ENCODE measurements around the gene TFG.

The TFG gene

DNA sequence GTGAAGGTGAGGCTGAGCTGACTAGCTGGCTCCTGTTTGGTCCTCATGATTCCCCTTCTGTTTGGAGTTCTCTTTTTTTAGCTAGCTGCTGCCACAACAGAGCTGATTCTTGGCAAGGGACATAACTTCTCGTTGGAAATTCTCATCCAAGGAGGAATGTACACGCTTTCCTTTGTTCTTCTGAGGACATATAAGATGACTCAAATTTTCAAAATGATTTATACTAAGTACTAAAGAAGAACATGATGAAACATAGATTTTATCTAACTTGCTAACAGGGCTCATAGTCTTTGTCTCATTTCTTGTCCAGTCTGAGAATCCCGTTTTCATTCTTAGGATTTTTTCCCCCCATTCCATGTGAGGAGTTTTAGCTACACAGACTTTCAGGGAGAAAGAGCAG, 2.9 kb upstream of the TFG start:
- no peak for DNase-seq (ENCODE audit: low spot score)

DNA sequence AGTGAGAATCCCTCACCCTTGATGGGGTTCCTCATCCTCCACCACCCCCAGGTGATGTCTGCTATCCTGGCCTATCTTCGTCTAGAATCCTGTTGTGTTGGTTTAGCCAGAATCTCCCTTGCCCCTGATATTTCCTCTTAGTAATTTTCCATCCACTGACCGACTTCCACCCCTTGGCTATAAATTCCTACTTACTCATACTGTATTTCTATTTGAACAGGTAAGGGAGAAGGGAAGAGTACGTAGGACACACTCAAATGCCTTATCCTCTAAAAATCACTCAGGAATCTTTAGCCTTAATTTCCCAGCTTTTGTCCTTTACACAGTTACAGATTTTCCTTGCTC, 678 bp upstream of the TFG start:
- no peak for DNase-seq (ENCODE audit: low spot score)

DNA sequence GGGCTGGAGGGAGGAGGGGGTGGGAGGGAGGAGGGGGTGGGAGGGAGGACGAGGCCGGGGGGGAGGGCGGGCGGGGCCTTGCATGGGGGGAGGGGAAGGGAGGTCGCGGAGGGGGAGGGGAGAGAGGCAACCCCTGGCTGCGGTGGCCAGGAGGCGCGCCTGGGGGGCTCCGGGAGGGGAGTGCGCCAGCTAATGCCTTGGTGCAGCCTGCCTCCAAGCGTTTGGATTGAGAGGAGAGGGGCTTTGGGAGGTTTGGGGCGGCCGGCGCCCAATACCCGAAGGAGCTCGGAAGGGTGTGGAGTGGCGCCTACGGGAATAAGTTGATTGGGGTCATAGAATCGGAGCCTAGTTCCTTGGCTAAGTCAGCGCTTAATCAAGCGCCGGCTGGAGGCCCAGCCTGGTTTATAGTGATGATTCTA, 557 bp downstream of the TFG start:
- DNase-seq (ENCODE audit: low spot score) = peak; percentile 31

DNA sequence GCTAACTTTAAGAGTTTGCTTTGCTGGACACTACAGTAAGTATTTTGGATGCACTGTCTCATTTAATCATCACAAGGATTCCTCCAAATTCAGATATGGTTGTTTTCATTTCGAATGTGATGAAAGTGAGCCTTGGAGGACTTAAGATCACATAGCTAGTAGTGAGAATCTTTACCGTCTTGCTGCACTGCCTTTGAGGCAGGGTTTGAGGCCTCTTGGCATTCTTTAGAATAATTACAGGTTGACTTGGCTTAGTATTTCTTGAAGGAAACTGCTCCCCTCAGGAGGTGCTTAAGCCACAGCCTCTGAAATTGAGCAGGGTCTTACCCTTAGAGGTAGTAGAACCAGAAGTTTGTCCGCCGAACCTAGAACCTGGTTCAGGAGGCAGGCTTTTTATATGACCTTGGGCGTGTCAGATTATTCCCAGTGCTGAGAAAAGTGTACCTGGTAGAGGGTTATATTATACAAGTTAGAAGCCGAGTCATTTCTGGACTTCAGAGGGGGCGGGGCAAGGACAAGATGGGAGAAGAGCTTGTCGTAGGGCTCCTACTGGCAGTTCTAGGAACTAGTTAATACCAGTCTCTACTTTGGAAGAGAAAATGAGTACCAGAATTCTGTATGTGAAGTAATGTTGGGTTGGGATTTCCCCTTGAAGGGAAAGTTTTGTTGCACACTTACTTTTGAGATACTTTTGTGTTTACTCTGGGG, 1.1 kb downstream of the TFG start:
- peak; percentile 68 for DNase-seq (ENCODE audit: low spot score)

DNA sequence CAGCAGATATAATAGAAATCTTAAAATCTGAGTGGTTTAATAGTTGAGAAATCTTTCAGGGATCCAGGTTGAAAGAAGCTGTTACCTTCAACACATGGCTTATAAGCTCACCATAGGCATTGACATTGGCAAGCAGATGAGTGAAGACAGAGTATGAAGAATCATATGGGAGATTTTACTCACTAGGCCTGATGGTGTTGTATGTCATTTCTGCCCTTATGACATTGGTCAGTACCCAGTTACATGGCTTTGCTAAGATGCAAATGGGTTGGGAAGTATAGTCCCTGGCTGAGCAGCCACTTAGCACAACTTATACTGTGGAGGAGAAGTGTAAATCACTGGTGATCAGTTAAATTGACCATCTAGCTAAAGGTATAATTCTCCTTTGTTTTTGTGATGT, 5.9 kb downstream of the TFG start:
- DNase-seq (ENCODE audit: low spot score) = no peak

DNA sequence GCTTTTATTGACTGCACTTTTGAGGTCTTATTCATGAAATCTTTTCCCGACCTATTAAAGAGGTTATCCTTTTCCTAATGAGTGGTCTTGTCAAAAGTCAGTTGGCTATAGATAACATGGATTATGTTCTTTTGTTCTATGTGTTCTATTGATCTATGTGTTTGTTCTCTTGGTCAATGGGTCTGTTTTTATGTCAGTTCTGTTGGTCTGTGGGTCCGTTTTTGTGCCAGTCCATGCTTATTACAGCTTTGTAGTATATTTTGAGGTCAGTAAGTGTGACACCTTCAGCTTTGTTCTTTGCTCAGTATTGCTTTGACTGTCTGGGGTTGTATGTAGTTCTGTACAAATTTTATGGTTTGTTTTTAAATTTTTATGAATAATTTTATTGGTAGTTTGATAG, 7.8 kb downstream of the TFG start:
- no peak for DNase-seq (ENCODE audit: low spot score)

DNA sequence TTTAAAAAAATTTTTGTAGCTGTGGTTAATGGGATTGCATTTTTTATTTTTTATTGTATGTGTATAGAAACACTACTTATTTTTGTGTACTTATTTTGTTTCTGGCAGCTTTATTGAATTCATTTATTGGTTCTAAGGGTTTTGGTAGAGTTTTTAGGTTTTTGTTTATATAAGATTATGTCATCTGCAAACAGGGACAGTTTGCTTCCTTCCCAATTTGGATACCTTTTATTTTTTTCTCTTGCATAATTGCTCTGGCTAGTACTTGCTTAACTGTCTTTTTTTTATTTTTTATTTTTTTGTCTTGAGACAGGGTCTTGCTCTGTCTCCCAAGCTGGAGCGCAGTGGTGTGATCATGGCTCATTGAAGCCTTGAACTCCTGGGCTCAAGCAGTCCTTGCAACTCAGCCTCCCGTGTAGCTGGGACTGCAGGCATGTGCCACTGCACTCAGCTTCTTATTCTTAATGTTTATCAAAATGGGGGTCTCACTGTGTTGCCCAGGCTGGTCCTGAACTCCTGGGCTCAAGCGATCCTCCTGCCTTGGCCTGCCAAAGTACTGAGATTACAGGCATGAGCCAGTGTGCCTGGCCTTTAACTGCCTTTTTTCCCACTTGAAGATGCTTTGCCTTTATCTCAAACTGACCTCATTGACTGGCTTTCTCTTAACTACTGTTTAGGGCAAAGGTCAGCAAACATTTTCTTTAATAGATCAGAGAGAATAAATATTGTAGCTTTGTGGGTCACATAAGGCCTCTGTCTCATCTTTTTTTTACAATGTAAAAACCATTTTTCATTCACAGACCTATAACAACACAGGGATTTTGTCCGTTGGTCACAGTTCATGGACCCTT, 8.6 kb downstream of the TFG start:
- no peak for DNase-seq (ENCODE audit: low spot score)

DNA sequence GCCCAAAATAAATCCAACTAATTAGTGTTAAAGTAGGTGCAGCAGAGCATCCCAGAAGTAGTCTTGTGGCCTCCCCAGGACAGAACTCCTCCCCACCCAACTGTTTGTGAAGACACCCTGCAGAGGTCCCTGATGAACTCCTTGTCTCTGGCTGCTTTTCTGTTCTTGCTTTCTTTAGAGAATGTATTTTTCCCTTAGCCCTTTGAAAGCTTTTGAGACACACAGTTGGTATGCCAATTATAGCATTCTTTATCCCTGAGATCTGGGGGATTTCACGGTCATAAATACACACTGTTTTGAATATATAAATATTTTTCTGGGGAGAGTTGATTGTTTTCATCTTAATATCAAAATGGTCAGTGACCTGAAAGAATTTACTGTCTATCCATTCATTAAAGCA, 9.8 kb downstream of the TFG start:
- DNase-seq (ENCODE audit: low spot score) = no peak

DNA sequence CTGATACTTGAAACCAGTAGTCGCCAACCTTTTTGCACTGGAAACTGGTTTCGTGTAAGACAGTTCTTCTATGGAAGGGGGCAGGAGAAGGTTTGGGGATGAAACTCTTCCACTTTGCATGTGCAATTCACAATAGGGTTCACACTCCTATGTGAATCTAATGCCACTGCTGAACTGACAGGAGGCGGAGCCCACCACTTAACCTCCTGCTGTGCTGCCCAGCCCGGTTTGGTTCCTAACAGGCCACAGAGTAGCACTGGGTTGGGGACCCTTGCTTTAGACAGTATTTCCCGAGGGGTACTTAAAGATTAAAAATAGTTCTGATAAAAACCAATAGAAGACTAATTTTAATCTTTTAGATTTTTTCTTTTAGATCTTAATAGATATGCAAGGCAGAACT, 11.1 kb downstream of the TFG start:
- no peak for DNase-seq (ENCODE audit: low spot score)

DNA sequence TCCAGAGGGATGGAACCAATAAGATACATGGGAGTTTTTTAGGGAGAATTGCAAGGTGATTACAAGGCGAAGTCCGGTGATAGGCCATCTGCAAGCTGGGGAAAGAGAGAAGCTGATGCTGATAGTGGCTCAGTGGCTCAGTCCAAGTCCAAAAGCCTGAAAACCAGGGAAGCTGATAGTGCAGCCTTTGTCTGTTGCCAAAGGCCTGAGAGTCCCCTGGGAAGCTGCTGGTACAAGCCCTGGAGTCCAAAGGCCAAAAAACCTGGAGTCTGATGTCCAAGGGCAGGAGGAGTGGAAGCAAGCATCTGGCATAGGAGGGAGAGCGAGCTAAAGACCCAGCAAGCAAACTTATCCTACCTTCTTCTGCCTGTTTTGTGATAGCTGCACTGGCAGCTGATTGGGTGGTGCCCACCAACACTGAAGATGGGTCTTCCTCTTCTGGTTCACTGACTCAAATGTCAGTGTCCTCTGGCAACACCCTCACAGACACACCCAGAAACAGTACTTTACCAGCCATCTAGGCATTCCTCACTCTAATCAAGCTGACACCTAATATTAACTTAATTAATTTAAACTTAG, 16.7 kb downstream of the TFG start:
- no peak for DNase-seq (ENCODE audit: low spot score)

DNA sequence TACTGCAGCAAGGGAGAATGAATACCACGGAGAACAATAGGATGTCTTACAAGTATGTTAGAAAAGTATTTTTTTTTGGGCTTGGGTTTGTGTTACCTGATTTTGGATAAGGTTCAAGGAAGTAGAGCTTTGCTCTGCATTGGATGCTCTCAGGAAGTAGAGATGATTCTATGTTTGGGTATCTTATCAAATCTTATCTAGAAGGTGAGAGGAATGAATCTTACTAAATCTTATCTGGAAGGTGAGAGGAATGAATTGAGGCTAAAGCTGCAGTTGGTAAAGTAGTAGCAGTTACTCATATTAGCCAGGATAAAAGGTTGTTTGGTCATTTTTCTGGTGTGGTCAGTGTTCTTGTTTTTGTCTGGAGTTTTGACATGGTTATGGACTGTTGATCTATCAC, 17.4 kb downstream of the TFG start:
- no peak for DNase-seq (ENCODE audit: low spot score)

DNA sequence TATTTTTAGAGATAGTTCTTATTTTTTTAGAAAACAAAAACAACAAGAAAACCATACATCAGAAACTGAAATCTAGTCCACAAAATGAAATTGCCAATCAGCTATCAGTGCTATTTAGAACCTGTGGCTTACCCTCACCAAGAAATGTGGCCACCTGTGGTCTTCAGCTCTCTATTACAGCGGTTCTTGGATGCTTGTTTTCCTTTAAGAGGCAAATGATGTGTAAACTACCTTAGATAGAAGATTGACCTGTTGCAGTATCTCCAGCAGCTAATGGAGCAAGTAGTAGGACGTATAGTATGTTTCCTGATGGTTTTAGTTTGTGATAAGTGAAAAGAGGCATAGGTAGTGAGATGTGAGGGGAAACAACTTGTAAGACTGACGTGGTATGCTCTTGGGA, 21.2 kb downstream of the TFG start:
- DNase-seq (ENCODE audit: low spot score) = no peak

DNA sequence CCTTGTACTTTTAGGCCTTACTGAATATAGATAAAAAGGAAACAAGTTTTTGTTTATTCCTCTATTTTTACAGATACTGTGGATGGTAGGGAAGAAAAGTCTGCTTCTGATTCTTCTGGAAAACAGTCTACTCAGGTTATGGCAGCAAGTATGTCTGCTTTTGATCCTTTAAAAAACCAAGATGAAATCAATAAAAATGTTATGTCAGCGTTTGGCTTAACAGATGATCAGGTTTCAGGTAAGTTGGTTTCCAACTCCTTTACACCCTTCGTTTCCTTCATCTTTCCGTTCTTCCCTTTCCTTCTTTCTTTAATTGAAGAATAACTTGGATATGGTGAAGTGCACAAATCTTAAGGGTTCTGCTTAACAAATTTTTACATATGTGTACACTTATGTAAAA, 23.1 kb downstream of the TFG start:
- DNase-seq (ENCODE audit: low spot score) = no peak

DNA sequence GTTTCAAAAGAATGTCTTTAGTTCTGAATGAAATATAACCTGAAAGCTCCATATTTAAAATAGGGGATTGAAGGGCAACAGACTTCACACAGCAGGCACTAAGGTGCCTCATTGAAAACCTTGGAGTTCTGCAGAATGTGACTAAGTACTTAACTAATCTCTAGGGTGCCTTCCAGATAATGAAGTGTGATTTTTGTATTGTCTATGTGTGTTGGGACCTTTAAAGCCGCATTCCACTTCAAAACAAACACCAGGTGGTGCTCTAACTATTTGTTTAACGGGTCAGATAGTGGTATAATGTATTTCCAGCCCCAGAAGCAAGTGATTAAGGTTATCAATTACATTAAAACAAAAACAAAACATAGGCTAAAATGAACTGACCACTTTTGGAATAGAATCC, 28.0 kb downstream of the TFG start:
- peak; percentile 26 for DNase-seq (ENCODE audit: low spot score)

DNA sequence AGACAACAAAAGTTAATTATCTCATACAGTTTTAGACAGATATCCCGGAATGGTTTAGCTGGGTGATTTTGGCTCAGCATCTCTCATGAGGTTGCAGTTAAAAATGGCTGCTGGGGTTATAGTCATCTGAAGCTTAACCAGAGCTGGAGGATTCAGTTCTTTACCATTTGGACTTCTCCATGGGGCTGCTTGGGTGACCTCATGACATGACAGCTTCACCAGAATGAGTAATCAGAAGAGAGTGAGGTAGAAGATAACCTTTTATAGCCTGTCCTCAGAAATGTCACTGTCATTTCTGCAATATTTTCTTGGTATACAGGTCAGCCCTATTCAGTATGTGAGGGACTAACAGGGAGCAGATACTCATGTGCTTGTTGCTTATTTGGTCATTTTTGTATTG, 30.9 kb downstream of the TFG start:
- DNase-seq (ENCODE audit: low spot score) = no peak

DNA sequence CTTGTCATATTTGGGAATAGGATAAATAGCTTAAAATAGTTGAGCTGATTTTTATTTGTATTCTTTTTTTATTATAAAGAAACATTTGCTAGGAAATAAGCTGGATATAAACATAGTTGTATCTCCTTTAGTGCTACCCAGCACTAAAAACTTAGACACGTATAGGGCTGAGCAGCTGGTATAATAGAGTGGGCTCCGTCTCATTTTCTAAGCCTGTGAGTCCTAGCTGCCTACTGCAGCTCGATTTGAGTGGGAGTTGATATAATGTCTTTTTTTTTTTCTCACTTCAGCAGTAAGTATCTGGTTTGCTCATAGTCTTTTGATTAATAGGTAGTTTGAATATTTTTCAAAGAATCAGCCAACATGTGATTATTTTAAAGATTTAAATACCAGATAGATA, 34.2 kb downstream of the TFG start:
- no peak for DNase-seq (ENCODE audit: low spot score)

DNA sequence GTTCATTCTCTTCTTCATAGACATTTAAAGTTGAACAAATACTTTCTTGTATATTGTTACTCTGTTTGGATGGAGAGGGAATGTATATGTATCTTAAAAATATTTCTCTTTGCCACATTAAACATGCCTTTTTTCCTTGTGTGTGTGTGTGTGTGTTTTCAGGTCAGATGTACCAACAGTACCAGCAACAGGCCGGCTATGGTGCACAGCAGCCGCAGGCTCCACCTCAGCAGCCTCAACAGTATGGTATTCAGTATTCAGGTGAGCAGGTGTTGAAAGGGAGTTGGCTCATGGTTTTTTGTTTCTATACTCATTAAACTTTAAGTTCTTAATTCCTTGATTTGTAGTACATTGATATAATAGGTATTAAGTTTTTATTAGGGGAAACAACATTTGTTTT, 35.4 kb downstream of the TFG start:
- DNase-seq (ENCODE audit: low spot score) = no peak

DNA sequence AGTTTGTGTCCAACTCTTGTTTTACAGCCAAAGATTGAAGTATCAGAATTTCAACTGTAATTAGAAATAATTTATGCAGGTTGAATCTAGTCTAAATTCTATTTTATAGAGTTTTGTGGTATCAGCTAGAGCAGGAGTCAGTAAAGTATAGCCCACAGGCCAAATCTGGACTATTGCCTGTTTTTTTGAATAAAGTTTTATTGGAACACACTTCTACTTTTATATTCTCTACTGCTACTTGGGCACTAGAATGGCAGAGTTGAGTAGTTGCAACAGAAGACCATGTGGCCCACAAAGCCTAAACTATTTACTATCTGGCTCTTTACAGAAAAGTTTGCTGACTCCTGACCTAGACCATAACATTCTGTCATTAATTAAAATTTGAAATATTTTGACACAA, 36.3 kb downstream of the TFG start:
- DNase-seq (ENCODE audit: low spot score) = no peak

DNA sequence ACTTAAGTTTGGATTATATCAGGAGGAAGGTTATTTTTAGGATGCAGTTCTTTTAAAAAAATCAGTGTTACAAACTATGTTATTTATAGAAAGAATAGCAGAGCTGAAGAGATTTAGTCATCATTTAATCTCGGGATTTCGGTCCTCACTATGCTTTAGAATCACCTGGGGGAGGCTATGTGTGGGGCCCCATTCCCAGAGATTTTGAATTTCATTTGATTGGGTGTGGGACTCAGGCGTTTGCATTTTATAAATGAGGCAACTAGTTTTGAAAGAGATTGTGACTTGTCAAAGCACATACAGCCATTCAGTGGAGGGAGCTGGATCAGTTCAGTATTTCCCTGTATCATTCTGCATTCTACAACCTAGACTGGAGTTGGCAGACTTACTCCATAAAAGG, 36.8 kb downstream of the TFG start:
- DNase-seq (ENCODE audit: low spot score) = no peak

DNA sequence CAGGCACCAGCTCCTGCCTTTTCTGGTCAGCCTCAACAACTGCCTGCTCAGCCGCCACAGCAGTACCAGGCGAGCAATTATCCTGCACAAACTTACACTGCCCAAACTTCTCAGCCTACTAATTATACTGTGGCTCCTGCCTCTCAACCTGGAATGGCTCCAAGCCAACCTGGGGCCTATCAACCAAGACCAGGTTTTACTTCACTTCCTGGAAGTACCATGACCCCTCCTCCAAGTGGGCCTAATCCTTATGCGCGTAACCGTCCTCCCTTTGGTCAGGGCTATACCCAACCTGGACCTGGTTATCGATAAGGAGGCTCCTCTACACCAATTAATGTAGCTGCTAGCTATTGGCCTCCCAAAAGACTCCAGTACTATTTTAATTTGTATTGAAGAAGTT, 38.9 kb downstream of the TFG start:
- no peak for DNase-seq (ENCODE audit: low spot score)

DNA sequence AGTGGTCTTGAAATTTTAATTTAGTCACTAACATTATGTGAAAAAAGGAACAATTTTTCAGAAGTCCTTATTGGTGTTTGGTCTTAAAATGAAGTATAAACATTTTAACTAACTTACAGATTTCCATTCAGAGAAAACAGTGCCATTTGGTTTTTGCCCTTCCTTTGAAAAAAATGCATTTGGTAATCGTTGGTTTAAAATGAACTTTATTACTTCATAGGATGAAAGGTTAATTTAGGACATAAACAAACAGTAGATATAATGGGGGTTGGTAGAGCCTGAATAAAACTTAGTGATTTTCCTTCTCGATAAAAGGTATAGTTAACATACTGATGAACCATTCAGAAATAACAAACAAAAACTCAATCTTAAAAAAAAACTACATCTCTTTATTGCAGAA, 39.7 kb downstream of the TFG start:
- no peak for DNase-seq (ENCODE audit: low spot score)

DNA sequence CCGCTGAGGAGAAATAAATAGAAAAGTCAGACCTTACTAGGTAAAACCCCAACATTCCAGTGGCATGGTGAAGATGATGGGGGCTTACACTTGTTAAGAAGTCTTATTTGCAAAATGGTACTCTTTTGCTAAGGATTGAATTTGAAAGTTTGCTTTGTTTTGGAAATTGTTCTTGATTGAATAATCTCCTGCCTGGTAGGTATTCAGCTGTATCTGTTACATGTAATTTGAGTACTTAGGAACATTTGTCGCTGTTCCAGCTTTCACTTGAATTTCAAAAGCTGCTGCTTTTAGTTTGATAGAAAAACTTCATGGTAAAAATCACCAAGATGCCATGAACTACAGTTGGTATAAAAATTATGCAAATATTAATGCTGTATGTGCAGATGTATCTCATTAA, 44.6 kb downstream of the TFG start:
- no peak for DNase-seq (ENCODE audit: low spot score)

DNA sequence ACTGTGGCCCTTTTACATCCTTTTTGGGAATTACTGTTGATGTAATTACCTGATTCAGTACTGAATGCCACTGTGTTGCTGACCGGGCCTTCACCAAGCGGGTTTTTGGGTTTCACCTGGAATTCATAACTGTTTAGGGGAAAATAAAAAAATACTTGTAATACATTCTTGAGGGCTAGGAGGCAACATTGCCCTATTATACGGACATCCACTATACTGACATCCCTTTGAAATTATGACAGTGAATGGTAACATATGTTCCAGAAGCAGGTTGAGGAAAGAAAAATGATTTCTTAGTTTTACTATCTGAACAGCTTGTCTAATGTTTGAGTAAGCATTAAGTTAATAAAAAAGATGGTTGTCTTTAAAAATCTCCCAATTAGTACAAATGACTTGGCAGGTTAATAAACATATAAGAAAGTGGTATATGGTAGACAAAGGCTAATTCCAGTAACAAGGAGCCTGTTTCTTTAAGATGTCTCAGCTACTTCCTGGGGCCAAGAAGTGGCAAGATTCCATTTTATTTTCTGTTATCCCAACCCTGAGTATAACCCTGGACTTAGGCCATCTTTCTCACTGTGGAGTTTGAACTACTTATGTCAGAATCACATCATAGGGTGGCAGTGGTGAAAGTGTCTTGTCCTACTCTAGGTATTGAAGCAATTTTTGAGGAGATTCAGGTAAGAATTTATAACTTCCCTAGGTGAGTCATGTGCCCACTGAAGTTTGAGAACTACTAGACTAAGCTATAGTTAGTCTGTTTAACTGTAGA, 45.5 kb downstream of the TFG start:
- no peak for DNase-seq (ENCODE audit: low spot score)

All from AG20443 (cell line).